ENCODE measurements around the gene TNS1. TPM values are rescaled to one million over a fixed set of nuclear protein-coding genes. Genes with fewer than 3 reads are reported as not detected.

TNS1 gene
- 9.1 and 19.8 TPM in 2 replicates for total RNA-seq

DNA sequence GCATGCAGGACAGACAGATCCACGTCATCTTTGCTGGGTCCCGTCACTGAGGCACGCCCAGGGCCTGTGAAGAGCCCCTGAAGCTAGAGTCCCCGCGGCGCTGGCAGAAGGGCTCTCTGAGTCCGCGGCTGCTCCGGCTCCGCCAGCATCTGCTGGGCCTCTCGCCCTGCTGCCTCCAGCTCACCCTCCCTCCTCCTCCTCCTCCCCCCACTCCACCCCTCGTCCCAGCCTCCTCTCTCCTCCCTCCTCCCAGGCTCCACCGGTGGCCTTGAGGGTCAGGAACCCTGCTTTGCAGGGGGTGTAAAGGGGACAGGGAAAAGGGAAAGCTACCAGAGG is at the start of gene TNS1:
Gene TNS1 (minus strand): TSS at position 151 of the 336 bp plus-strand sequence. CDS start 123 bp downstream, at position 28.

Other genes with a start within 250 kb of the TNS1 start
- not detected in 2 replicates for gene RUFY4, start 66.3 kb upstream of the TNS1 start, total RNA-seq
- gene CXCR2, start 123.0 kb upstream of the TNS1 start, total RNA-seq: not detected in 2 replicates
- not detected in 2 replicates for gene CXCR1, start 164.0 kb upstream of the TNS1 start, total RNA-seq
- 454 and 509 TPM in 2 replicates for gene ARPC2, start 214.2 kb upstream of the TNS1 start, total RNA-seq

Measured in epithelial cell of umbilical artery (primary cell).